ENCODE results near the gene DOCK4. TPM values are rescaled to one million over a fixed set of nuclear protein-coding genes. Genes with fewer than 3 reads are reported as not detected.

The DOCK4 gene
- total RNA-seq, 1 donor from 2014 or later, result 60.3 TPM

GRCh38 chr7:112201839-112202238, 4.4 kb downstream of the DOCK4 start:
- Mint-ChIP-seq H3K4me3 (ENCODE audit: unreplicated experiment) (no peak overlapping the region), H3K9me3 (ENCODE audit: unreplicated experiment) (peaks cover 14% of the 10 kb centered on the region), H3K4me1 (ENCODE audit: low read depth, unreplicated experiment) (peaks cover 10% of the 10 kb centered on the region), H3K27ac (ENCODE audit: unreplicated experiment) (no peak overlapping the region), H3K36me3 (ENCODE audit: unreplicated experiment) (peaks cover under 1% of the 10 kb centered on the region), H3K27me3 (ENCODE audit: unreplicated experiment) (peaks cover 8% of the 10 kb centered on the region)
- no peak for DNase-seq
- TF ChIP-seq CTCF (IDR thresholded peaks at IDR 0.05; ENCODE audit: partially characterized antibody, unreplicated experiment), result no peak

- Mint-ChIP-seq H3K4me3 (ENCODE audit: unreplicated experiment) (no peak overlapping the region), H3K27ac (ENCODE audit: unreplicated experiment) (no peak overlapping the region), H3K4me1 (ENCODE audit: low read depth, unreplicated experiment) (peaks cover 10% of the 10 kb centered on the region), H3K27me3 (ENCODE audit: unreplicated experiment) (peaks cover 5% of the 10 kb centered on the region), H3K9me3 (ENCODE audit: unreplicated experiment) (peaks cover 13% of the 10 kb centered on the region), H3K36me3 (ENCODE audit: unreplicated experiment) (no peaks in the 10 kb centered on the region)
- no peak for TF ChIP-seq CTCF (IDR thresholded peaks at IDR 0.05; ENCODE audit: partially characterized antibody, unreplicated experiment)
- no peak for DNase-seq
These were observed 4.8 kb downstream of the DOCK4 start for GRCh38 chr7:112201411-112201810.

- Mint-ChIP-seq H3K4me1 (ENCODE audit: low read depth, unreplicated experiment) (peaks cover 15% of the 10 kb centered on the region), H3K36me3 (ENCODE audit: unreplicated experiment) (no peaks in the 10 kb centered on the region), H3K27me3 (ENCODE audit: unreplicated experiment) (no peaks in the 10 kb centered on the region), H3K27ac (ENCODE audit: unreplicated experiment) (no peak overlapping the region), H3K9me3 (ENCODE audit: unreplicated experiment) (peaks cover 5% of the 10 kb centered on the region), H3K4me3 (ENCODE audit: unreplicated experiment) (no peak overlapping the region)
- no peak for DNase-seq
- no peak for TF ChIP-seq CTCF (IDR thresholded peaks at IDR 0.05; ENCODE audit: partially characterized antibody, unreplicated experiment)
These were observed 6.5 kb downstream of the DOCK4 start for GRCh38 chr7:112199672-112200071.

GRCh38 chr7:112199035-112199655, 7.1 kb downstream of the DOCK4 start:
- no peak for TF ChIP-seq CTCF (IDR thresholded peaks at IDR 0.05; ENCODE audit: partially characterized antibody, unreplicated experiment)
- DNase-seq, result no peak
- Mint-ChIP-seq H3K4me1 (ENCODE audit: low read depth, unreplicated experiment) (peaks cover 14% of the 10 kb centered on the region), H3K27ac (ENCODE audit: unreplicated experiment) (no peak overlapping the region), H3K36me3 (ENCODE audit: unreplicated experiment) (no peaks in the 10 kb centered on the region), H3K9me3 (ENCODE audit: unreplicated experiment) (peaks cover 5% of the 10 kb centered on the region), H3K4me3 (ENCODE audit: unreplicated experiment) (no peak overlapping the region), H3K27me3 (ENCODE audit: unreplicated experiment) (no peaks in the 10 kb centered on the region)

- H3K4me1 Mint-ChIP-seq (ENCODE audit: low read depth, unreplicated experiment), result peaks cover 5% of the 10 kb centered on the region
- DNase-seq, result no peak
These were observed 8.9 kb downstream of the DOCK4 start for GRCh38 chr7:112197322-112197721.

More at GRCh38 chr7:112197322-112197721, 8.9 kb downstream of the DOCK4 start:
- Mint-ChIP-seq H3K27ac (ENCODE audit: unreplicated experiment) (no peak overlapping the region), H3K4me3 (ENCODE audit: unreplicated experiment) (no peak overlapping the region), H3K9me3 (ENCODE audit: unreplicated experiment) (peaks cover 3% of the 10 kb centered on the region), H3K27me3 (ENCODE audit: unreplicated experiment) (no peaks in the 10 kb centered on the region), H3K36me3 (ENCODE audit: unreplicated experiment) (peaks cover 5% of the 10 kb centered on the region)
- TF ChIP-seq CTCF (IDR thresholded peaks at IDR 0.05; ENCODE audit: partially characterized antibody, unreplicated experiment), result no peak
